GM12878 (cell line): ENCODE results near the gene PMAIP1. TPM values are rescaled to one million over a fixed set of nuclear protein-coding genes. Genes with fewer than 3 reads are reported as not detected.

Experiments
- ATAC-seq: fragments of 200-7000 bp; cut with Tn5 transposase; 3 replicates; pipeline ENCODE4 v1.9.1; 2020; ENCODE audit warnings: mild to moderate bottlenecking, moderate library complexity
- BruUV-seq: library from RNA; stranded (reverse); fragments of 400-500 nt; replicated peaks from 2 replicates; lab custom pipeline; 2021; lab: Mats Ljungman, UMichigan
- CTCF ChIA-PET: fragments of 300-600 bp; sonication (Branson Sonifier 250); formaldehyde crosslinking; extraction: SDS; loops from one replicate; lab custom pipeline; 2021; ENCODE audit warnings: inconsistent platforms; lab: Yijun Ruan, JAX
- POLR2A ChIA-PET: fragments of 350-600 bp; formaldehyde crosslinking; extraction: SDS; loops from one replicate; lab custom pipeline; 2021; ENCODE audit warnings: inconsistent platforms; lab: Charles Lee
- RAD21 ChIA-PET: fragments of 300-600 bp; sonication (Branson Sonifier 250); formaldehyde crosslinking; loops from one replicate; lab custom pipeline; 2023; ENCODE audit warnings: antibody characterized with exemption; ENCODE audit not compliant: unreplicated experiment; lab: Charles Lee
- SMC1A ChIA-PET: fragments of 300-600 bp; sonication (Branson Sonifier 250); formaldehyde crosslinking; loops from one replicate; lab custom pipeline; 2023; ENCODE audit not compliant: unreplicated experiment, uncharacterized antibody; lab: Charles Lee
- DNase-seq: peaks from one replicate; pipeline ENCODE4 v3.0.0-alpha.2; 2011; ENCODE audit warnings: low read depth, low spot score
- FAIRE-seq: peaks from 3 replicates; lab custom pipeline; 2011; peaks lifted over from hg19 to GRCh38; lab: Jason Lieb, UNC
- H2AFZ ChIP-seq: 2 replicates; pipeline ENCODE4 v1.6.0; 2011; ENCODE audit warnings: low read depth, low read length, control low read depth; ENCODE audit not compliant: control insufficient read depth
- H3K27ac ChIP-seq: 2 replicates; pipeline ENCODE4 v1.5.1; 2011; ENCODE audit warnings: control low read depth; ENCODE audit not compliant: control insufficient read depth, insufficient read depth
- H3K27me3 ChIP-seq, 2 experiments: replicated peaks in 1 of 2; 2 replicates each; pipeline versions ENCODE4 v1.6.0 to v1.6.1; 2011; ENCODE audit warnings: low read length in 1 of 2; ENCODE audit not compliant: control insufficient read depth in 2 of 2, insufficient read depth in 2 of 2
- H3K36me3 ChIP-seq, 2 experiments: 2 replicates each; pipeline ENCODE4 v1.5.1; 2011; ENCODE audit warnings: low read length in 1 of 2; ENCODE audit not compliant: control insufficient read depth in 2 of 2, insufficient read depth in 2 of 2
- H3K4me1 ChIP-seq: 2 replicates; pipeline ENCODE4 v1.6.1; 2011; ENCODE audit warnings: mild to moderate bottlenecking, low read length, moderate library complexity, mixed read lengths; ENCODE audit not compliant: control insufficient read depth, insufficient read depth
- H3K4me2 ChIP-seq: 2 replicates; pipeline ENCODE4 v1.6.0; 2011; ENCODE audit warnings: control low read depth; ENCODE audit not compliant: control insufficient read depth, insufficient read depth
- H3K4me3 ChIP-seq: fragments of 200-600 bp; sonication (generic); 2 replicates; pipeline ENCODE4 v1.5.1; 2016
- H3K79me2 ChIP-seq: 2 replicates; pipeline ENCODE4 v1.6.0; 2011; ENCODE audit warnings: low read length; ENCODE audit not compliant: control insufficient read depth, insufficient read depth
- H3K9ac ChIP-seq: 2 replicates; pipeline ENCODE4 v1.8.0; 2011; ENCODE audit warnings: low read length, control low read depth, mixed read lengths; ENCODE audit not compliant: control insufficient read depth, insufficient read depth
- H3K9me3 ChIP-seq: replicated peaks from 3 replicates; pipeline ENCODE4 v1.5.1; 2011; ENCODE audit warnings: mild to moderate bottlenecking, low read length; ENCODE audit not compliant: control insufficient read depth, insufficient read depth
- H4K20me1 ChIP-seq: 2 replicates; pipeline ENCODE4 v1.6.0; 2011; ENCODE audit not compliant: control insufficient read depth, insufficient read depth
- CBFB ChIP-seq: IDR thresholded peaks from 2 replicates; pipeline ENCODE4 v1.6.1; 2016; ENCODE audit warnings: antibody characterized with exemption, low read depth
- CHD2 ChIP-seq: IDR thresholded peaks from 2 replicates; pipeline ENCODE4 v1.6.1; 2011; ENCODE audit warnings: low read depth, low read length, improper control_type of control experiment, borderline replicate concordance
- HDAC6 ChIP-seq: fragments of 200-600 bp; sonication (generic); IDR thresholded peaks from one replicate; pipeline ENCODE4 v1.8.0; 2017; ENCODE audit warnings: antibody characterized with exemption; ENCODE audit not compliant: unreplicated experiment
- NR2C2 ChIP-seq: IDR thresholded peaks from 2 replicates; pipeline ENCODE4 v1.6.1; 2011; ENCODE audit warnings: borderline replicate concordance, low read depth; ENCODE audit not compliant: control insufficient read depth, insufficient read length
- RB1 ChIP-seq: fragments of 450-650 bp; formaldehyde crosslinking; IDR thresholded peaks from 2 replicates; pipeline ENCODE4 v1.6.1; 2017; ENCODE audit warnings: mild to moderate bottlenecking, borderline replicate concordance
- SIN3A ChIP-seq: IDR thresholded peaks from 2 replicates; pipeline ENCODE4 v1.6.1; 2012; ENCODE audit warnings: low read depth, low read length, improper control_type of control experiment
- SMAD1 ChIP-seq: fragments of 450-650 bp; IDR thresholded peaks from 2 replicates; pipeline ENCODE4 v1.6.1; 2018; ENCODE audit warnings: mild to moderate bottlenecking, low read depth; ENCODE audit not compliant: partially characterized antibody
- SMARCA5 ChIP-seq: fragments of 450-650 bp; IDR thresholded peaks from 2 replicates; pipeline ENCODE4 v1.6.1; 2017; ENCODE audit warnings: mild to moderate bottlenecking
- SPI1 ChIP-seq: IDR thresholded peaks from 2 replicates; pipeline ENCODE4 v1.6.1; 2011; ENCODE audit warnings: low read depth, mild to moderate bottlenecking, low read length, moderate library complexity, borderline replicate concordance; ENCODE audit not compliant: insufficient read depth
- STAT3 ChIP-seq: IDR thresholded peaks from 2 replicates; pipeline ENCODE4 v1.6.1; 2011; ENCODE audit warnings: low read depth, low read length, improper control_type of control experiment
- TCF12 ChIP-seq: IDR thresholded peaks from 2 replicates; pipeline ENCODE4 v1.6.1; 2011; ENCODE audit warnings: low read depth, mild to moderate bottlenecking, low read length
- ZNF217 ChIP-seq: fragments of 450-650 bp; IDR thresholded peaks from 2 replicates; pipeline ENCODE4 v1.6.1; 2017; ENCODE audit warnings: antibody characterized with exemption, mild to moderate bottlenecking
- WGBS: methylation state at CpG from one replicate; pipeline ENCODE4 v1.1.6; 2016; ENCODE audit warnings: low lambda C conversion rate; ENCODE audit not compliant: insufficient replicate concordance, insufficient coverage; ENCODE audit errors: missing lambda C conversion rate; 5-methylcytosine and 5-hydroxymethylcytosine counted together
- in situ Hi-C: fragments of 300-500 bp; cut with MboI; formaldehyde crosslinking; loops from 9 replicates; pipeline ENCODE4 v1.14.3; 2018; ENCODE audit warnings: mixed read lengths
- intact Hi-C: fragments of 100-400 bp; cut with micrococcal nuclease; formaldehyde crosslinking; loops from one replicate; pipeline ENCODE4 v1.14.2; 2022; ENCODE audit not compliant: unreplicated experiment
- polyA plus RNA-seq, 11 experiments: library from polyadenylated mRNA; depleted of rRNA in 4 of 11; unstranded in 6 of 11; stranded (reverse) in 5 of 11; fragments of >200 nt; fragmentation: Nextera tagmentation in 4 of 11; fragmentation: Illumina TruSeq in 1 of 11; extraction: Ambion mirVana in 4 of 11; extraction: Trizol in 1 of 11; gene quantifications; 1 replicate in 1 of 11; 2 replicates in 10 of 11; pipeline versions ENCODE4 v1.2.1 to v1.2.3, GENCODE V29; 2011 to 2016; ENCODE audit warnings: inconsistent platforms in 2 of 11, missing spikeins in 2 of 11, low read depth in 1 of 11
- total RNA-seq, 4 experiments: library from RNA; depleted of rRNA in 3 of 4; stranded (reverse); fragments of >200 nt in 3 of 4; fragmentation: Illumina TruSeq in 1 of 4; extraction: Trizol in 1 of 4; gene quantifications; 2 replicates each; pipeline versions ENCODE4 v1.2.1 to v1.2.3, GENCODE V29; 2013 to 2021
- TF ChIP-seq, protein P1 (sequence below): fragments of 450-650 bp; conservative IDR thresholded peaks from 2 replicates; pipeline ENCODE4 v1.6.1; 2017; ENCODE audit warnings: mild to moderate bottlenecking, moderate library complexity
- TF ChIP-seq, protein P2 (sequence below): fragments of 450-650 bp; IDR thresholded peaks from 2 replicates; pipeline ENCODE4 v1.6.1; 2017; ENCODE audit warnings: mild to moderate bottlenecking, moderate library complexity
- TF ChIP-seq, protein P3 (sequence below): fragments of 150-350 bp; IDR thresholded peaks from 2 replicates; pipeline ENCODE4 v1.6.1; 2014; ENCODE audit warnings: mild to moderate bottlenecking, low read depth, low read length

The PMAIP1 gene
- total and polyA plus RNA-seq, 10 of the 15 experiments (the other 5 are each of a cell fraction or from before 2014, with no cell fraction given), result 74.0 to 219 (median 112) TPM

DNA sequence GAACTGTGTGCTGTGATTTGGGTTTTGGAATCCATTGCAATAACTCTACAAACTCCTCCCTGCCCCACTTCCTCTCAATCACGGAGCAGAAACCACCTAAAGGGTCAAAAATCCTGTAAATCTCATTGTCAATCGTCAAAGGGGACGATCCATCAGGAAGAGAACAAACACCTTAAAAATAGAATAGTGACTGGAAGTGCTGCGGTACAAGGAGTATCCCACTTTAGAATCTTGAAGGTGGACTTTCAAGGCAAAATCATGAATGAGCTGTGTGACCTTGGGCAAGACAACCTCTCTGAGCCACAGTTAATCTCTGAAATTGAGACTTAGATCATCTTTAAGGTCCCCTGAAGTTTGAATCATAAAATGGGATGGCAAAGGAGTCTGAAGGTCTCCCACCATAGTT, 5.9 kb downstream of the PMAIP1 start:
- Histone ChIP-seq H2AFZ (no peak overlapping the region), H3K9me3 (no peaks in the 10 kb centered on the region), H3K36me3 (peaks cover 0 to 7% of the 10 kb centered on the region in 2 experiments; a peak in 1 of 4 replicates), H4K20me1 (no peaks in the 10 kb centered on the region), H3K27ac (peak overlapping the region; percentile 95), H3K27me3 (no peaks in the 10 kb centered on the region), H3K4me1 (peaks cover 43% of the 10 kb centered on the region)
- DNase-seq, result no peak
- no TSS peak for BruUV-seq
- RAD21 ChIA-PET, result interaction anchor here (0.9 to 8.9 kb wide), 20 partner anchors 12 to 89 kb away, joined by 3 to 187 read pairs (median 10); no protein-coding TSS in a partner anchor
- intact Hi-C loops (loop anchor here (1.0 to 10.0 kb wide), 4 partner anchors 17 to 551 kb away; partner anchors contain the start of gene LMAN1), in situ Hi-C loops (loop anchor here (10.0 to 25.0 kb wide), 3 partner anchors 61 to 1343 kb away; partner anchors contain the start of gene MALT1)
- ATAC-seq, result peak; percentile 4
- SMC1A ChIA-PET, result interaction anchor here (0.7 to 10.2 kb wide), 22 partner anchors 17 to 1375 kb away, joined by 3 to 289 read pairs (median 7); no protein-coding TSS in a partner anchor
- WGBS, result 53% methylated on average over 4 of the region's 4 CpGs
- no peak for TF ChIP-seq SMAD1
- TF ChIP-seq TCF12, result no peak
- TF ChIP-seq SMARCA5, result peak; percentile 79
- no peak for TF ChIP-seq RB1
- TF ChIP-seq, protein P1, sequence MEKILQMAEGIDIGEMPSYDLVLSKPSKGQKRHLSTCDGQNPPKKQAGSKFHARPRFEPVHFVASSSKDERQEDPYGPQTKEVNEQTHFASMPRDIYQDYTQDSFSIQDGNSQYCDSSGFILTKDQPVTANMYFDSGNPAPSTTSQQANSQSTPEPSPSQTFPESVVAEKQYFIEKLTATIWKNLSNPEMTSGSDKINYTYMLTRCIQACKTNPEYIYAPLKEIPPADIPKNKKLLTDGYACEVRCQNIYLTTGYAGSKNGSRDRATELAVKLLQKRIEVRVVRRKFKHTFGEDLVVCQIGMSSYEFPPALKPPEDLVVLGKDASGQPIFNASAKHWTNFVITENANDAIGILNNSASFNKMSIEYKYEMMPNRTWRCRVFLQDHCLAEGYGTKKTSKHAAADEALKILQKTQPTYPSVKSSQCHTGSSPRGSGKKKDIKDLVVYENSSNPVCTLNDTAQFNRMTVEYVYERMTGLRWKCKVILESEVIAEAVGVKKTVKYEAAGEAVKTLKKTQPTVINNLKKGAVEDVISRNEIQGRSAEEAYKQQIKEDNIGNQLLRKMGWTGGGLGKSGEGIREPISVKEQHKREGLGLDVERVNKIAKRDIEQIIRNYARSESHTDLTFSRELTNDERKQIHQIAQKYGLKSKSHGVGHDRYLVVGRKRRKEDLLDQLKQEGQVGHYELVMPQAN, result 0 out of 2 replicates have a peak, but pooled peaks have one; percentile 52
- no peak for TF ChIP-seq CBFB
- no peak for TF ChIP-seq NR2C2
- no peak for TF ChIP-seq HDAC6
- TF ChIP-seq, protein P2, sequence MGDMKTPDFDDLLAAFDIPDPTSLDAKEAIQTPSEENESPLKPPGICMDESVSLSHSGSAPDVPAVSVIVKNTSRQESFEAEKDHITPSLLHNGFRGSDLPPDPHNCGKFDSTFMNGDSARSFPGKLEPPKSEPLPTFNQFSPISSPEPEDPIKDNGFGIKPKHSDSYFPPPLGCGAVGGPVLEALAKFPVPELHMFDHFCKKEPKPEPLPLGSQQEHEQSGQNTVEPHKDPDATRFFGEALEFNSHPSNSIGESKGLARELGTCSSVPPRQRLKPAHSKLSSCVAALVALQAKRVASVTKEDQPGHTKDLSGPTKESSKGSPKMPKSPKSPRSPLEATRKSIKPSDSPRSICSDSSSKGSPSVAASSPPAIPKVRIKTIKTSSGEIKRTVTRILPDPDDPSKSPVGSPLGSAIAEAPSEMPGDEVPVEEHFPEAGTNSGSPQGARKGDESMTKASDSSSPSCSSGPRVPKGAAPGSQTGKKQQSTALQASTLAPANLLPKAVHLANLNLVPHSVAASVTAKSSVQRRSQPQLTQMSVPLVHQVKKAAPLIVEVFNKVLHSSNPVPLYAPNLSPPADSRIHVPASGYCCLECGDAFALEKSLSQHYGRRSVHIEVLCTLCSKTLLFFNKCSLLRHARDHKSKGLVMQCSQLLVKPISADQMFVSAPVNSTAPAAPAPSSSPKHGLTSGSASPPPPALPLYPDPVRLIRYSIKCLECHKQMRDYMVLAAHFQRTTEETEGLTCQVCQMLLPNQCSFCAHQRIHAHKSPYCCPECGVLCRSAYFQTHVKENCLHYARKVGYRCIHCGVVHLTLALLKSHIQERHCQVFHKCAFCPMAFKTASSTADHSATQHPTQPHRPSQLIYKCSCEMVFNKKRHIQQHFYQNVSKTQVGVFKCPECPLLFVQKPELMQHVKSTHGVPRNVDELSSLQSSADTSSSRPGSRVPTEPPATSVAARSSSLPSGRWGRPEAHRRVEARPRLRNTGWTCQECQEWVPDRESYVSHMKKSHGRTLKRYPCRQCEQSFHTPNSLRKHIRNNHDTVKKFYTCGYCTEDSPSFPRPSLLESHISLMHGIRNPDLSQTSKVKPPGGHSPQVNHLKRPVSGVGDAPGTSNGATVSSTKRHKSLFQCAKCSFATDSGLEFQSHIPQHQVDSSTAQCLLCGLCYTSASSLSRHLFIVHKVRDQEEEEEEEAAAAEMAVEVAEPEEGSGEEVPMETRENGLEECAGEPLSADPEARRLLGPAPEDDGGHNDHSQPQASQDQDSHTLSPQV, result no peak
- TF ChIP-seq CHD2, result no peak
- no peak for TF ChIP-seq SIN3A
- TF ChIP-seq ZNF217, result 0 out of 2 replicates have a peak, but pooled peaks have one; percentile 30
- peak; percentile 42; the same call in 1 of the 2 replicates for TF ChIP-seq SPI1
- TF ChIP-seq STAT3, result no peak
- TF ChIP-seq, protein P3, sequence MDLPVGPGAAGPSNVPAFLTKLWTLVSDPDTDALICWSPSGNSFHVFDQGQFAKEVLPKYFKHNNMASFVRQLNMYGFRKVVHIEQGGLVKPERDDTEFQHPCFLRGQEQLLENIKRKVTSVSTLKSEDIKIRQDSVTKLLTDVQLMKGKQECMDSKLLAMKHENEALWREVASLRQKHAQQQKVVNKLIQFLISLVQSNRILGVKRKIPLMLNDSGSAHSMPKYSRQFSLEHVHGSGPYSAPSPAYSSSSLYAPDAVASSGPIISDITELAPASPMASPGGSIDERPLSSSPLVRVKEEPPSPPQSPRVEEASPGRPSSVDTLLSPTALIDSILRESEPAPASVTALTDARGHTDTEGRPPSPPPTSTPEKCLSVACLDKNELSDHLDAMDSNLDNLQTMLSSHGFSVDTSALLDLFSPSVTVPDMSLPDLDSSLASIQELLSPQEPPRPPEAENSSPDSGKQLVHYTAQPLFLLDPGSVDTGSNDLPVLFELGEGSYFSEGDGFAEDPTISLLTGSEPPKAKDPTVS, result no peak
- TF ChIP-seq, all 136 proteins: peak for 4
- FAIRE-seq, result no peak
- CTCF ChIA-PET, result interaction anchor here (0.8 to 5.6 kb wide), 12 partner anchors 13 to 549 kb away, joined by 3 to 47 read pairs (median 10); no protein-coding TSS in a partner anchor
- POLR2A ChIA-PET, result interaction anchor here (0.7 to 4.9 kb wide), 16 partner anchors 13 to 1234 kb away, joined by 3 to 67 read pairs (median 6); partner anchors contain the start of gene MALT1
- H3K4me2 ChIP-seq, result peak overlapping the region; percentile 86
- H3K79me2 ChIP-seq, result peaks cover 53% of the 10 kb centered on the region
- no peak overlapping the region for H3K9ac ChIP-seq
- peak overlapping the region; percentile 22 for H3K4me3 ChIP-seq
